H1 (cell line): ENCODE data around the gene SLC34A1. TPM values are rescaled to one million over a fixed set of nuclear protein-coding genes. Genes with fewer than 3 reads are reported as not detected.
"Not testable (repeated sequence)": the region's sequence is repeated elsewhere in the genome, so short reads cannot be mapped to it uniquely, and the experiment has no call there.

Experiments used
- CTCF ChIA-PET: fragments of 300-600 bp; sonication (Branson Sonifier 250); formaldehyde crosslinking; loops from one replicate; lab custom pipeline; 2021; ENCODE audit not compliant: partially characterized antibody; lab: Charles Lee
- POLR2A ChIA-PET: fragments of 300-600 bp; sonication (Branson Sonifier 250); formaldehyde crosslinking; loops from one replicate; lab custom pipeline; 2021; ENCODE audit warnings: inconsistent platforms; ENCODE audit not compliant: partially characterized antibody; lab: Charles Lee
- DNase-seq, 2 experiments: peaks; one replicate each; pipeline versions ENCODE4 v3.0.0 to v3.0.0-alpha.2; 2010 to 2022; ENCODE audit warnings: low spot score in 2 of 2, low read depth in 1 of 2, mixed read lengths in 1 of 2
- FAIRE-seq: peaks from 2 replicates; lab custom pipeline; 2011; peaks lifted over from hg19 to GRCh38; lab: Jason Lieb, UNC
- H2AFZ ChIP-seq: 2 replicates; pipeline ENCODE4 v1.8.1; 2012; ENCODE audit warnings: low read length, inconsistent platforms
- H2AK5ac ChIP-seq: 2 replicates; pipeline ENCODE4 v1.6.1; 2013; ENCODE audit warnings: low read depth, low read length
- H2BK120ac ChIP-seq: replicated peaks from 2 replicates; pipeline ENCODE3; 2013; ENCODE audit warnings: low read depth, low read length, inconsistent platforms
- H2BK12ac ChIP-seq: 2 replicates; pipeline ENCODE4 v1.6.1; 2013; ENCODE audit warnings: low read depth, low read length
- H2BK15ac ChIP-seq: 2 replicates; pipeline ENCODE4 v1.6.1; 2013; ENCODE audit warnings: low read length
- H2BK20ac ChIP-seq: 2 replicates; pipeline ENCODE4 v1.6.1; 2013; ENCODE audit warnings: low read length
- H2BK5ac ChIP-seq: 2 replicates; pipeline ENCODE4 v1.6.1; 2013; ENCODE audit warnings: low read depth, low read length
- H3K14ac ChIP-seq: 2 replicates; pipeline ENCODE4 v1.6.1; 2013; ENCODE audit warnings: inconsistent platforms; ENCODE audit not compliant: insufficient read length
- H3K18ac ChIP-seq: 2 replicates; pipeline ENCODE4 v1.6.1; 2013; ENCODE audit warnings: low read length; ENCODE audit errors: extremely low read depth
- H3K23ac ChIP-seq: 2 replicates; pipeline ENCODE4 v1.6.1; 2013; ENCODE audit warnings: inconsistent platforms; ENCODE audit not compliant: insufficient read length
- H3K23me2 ChIP-seq: 2 replicates; pipeline ENCODE4 v1.6.1; 2013; ENCODE audit warnings: low read depth, low read length
- H3K27ac ChIP-seq: 2 replicates; pipeline ENCODE4 v1.6.1; 2011; ENCODE audit warnings: low read depth, low read length, inconsistent platforms
- H3K27me3 ChIP-seq, 4 experiments: replicated peaks in 1 of 4; 1 replicate in 1 of 4; 2 replicates in 3 of 4; pipeline versions ENCODE4 v1.6.1 to v1.8.1; 2011 to 2013; ENCODE audit warnings: low read length in 3 of 4, mild to moderate bottlenecking in 3 of 4, inconsistent platforms in 2 of 4, mixed read lengths in 2 of 4, moderate library complexity in 1 of 4; ENCODE audit not compliant: control insufficient read depth in 3 of 4, insufficient read depth in 3 of 4; ENCODE audit errors: extremely low read depth in 1 of 4
- H3K36me3 ChIP-seq, 4 experiments: 2 replicates each; pipeline versions ENCODE4 v1.6.1 to v1.8.1; 2011 to 2013; ENCODE audit warnings: mild to moderate bottlenecking in 4 of 4, low read length in 3 of 4, moderate library complexity in 2 of 4, control low read depth in 1 of 4, inconsistent platforms in 1 of 4; ENCODE audit not compliant: insufficient read depth in 4 of 4, control insufficient read depth in 2 of 4
- H3K4ac ChIP-seq: replicated peaks from 2 replicates; pipeline ENCODE3; 2013; ENCODE audit warnings: low read length, low read depth, mixed read lengths, inconsistent platforms; ENCODE audit not compliant: insufficient read length
- H3K4me1 ChIP-seq, 4 experiments: replicated peaks in 1 of 4; 1 replicate in 1 of 4; 2 replicates in 3 of 4; pipeline versions ENCODE4 v1.6.1 to v1.8.1; 2011 to 2013; ENCODE audit warnings: low read length in 3 of 4, inconsistent platforms in 2 of 4, mixed read lengths in 1 of 4; ENCODE audit not compliant: insufficient read depth in 4 of 4, control insufficient read depth in 3 of 4
- H3K4me2 ChIP-seq, 2 experiments: 2 replicates each; pipeline versions ENCODE4 v1.6.1 to v1.8.1; 2011 to 2013; ENCODE audit warnings: low read depth in 2 of 2, low read length in 2 of 2, control low read depth in 1 of 2, inconsistent platforms in 1 of 2, mild to moderate bottlenecking in 1 of 2; ENCODE audit not compliant: insufficient read depth in 1 of 2
- H3K4me3 ChIP-seq, 4 experiments: fragments of 200-600, 300-600 bp in 1 of 4; sonication (generic), shearing (Covaris generic), sonication (Bioruptor Twin) in 1 of 4; 2 replicates each; pipeline versions ENCODE4 v1.5.1 to v1.8.1; 2011 to 2016; ENCODE audit warnings: low read length in 4 of 4, low read depth in 3 of 4, control low read depth in 2 of 4, inconsistent platforms in 2 of 4, mild to moderate bottlenecking in 2 of 4, mixed read lengths in 1 of 4, moderate library complexity in 1 of 4; ENCODE audit not compliant: insufficient read depth in 2 of 4; ENCODE audit errors: extremely low read depth in 1 of 4
- H3K56ac ChIP-seq: replicated peaks from 2 replicates; pipeline ENCODE3; 2013; ENCODE audit warnings: low read depth, mild to moderate bottlenecking, mixed read lengths, low read length, inconsistent platforms; ENCODE audit not compliant: insufficient read length
- H3K79me1 ChIP-seq: 2 replicates; pipeline ENCODE4 v1.6.1; 2013; ENCODE audit warnings: low read depth, low read length, control low read depth
- H3K79me2 ChIP-seq, 2 experiments: 2 replicates each; pipeline versions ENCODE4 v1.6.1 to v1.8.1; 2012 to 2013; ENCODE audit warnings: low read length in 2 of 2, mild to moderate bottlenecking in 2 of 2, inconsistent platforms in 1 of 2; ENCODE audit not compliant: insufficient read depth in 2 of 2, control insufficient read depth in 1 of 2
- H3K9ac ChIP-seq, 4 experiments: replicated peaks in 1 of 4; 1 replicate in 1 of 4; 2 replicates in 3 of 4; pipeline versions ENCODE4 v1.6.1 to v1.8.1; 2011 to 2013; ENCODE audit warnings: low read depth in 3 of 4, low read length in 3 of 4, control low read depth in 2 of 4, mild to moderate bottlenecking in 2 of 4, moderate library complexity in 2 of 4, inconsistent platforms in 1 of 4; ENCODE audit errors: extremely low read depth in 1 of 4
- H3K9me3 ChIP-seq, 2 experiments: 2 replicates each; pipeline versions ENCODE4 v1.6.1 to v1.8.1; 2012 to 2013; ENCODE audit warnings: mild to moderate bottlenecking in 2 of 2, moderate library complexity in 2 of 2, control low read depth in 1 of 2, inconsistent platforms in 1 of 2, low read depth in 1 of 2, low read length in 1 of 2, mixed read lengths in 1 of 2; ENCODE audit not compliant: insufficient read depth in 2 of 2
- H4K20me1 ChIP-seq, 2 experiments: replicated peaks in 1 of 2; 2 replicates each; pipeline versions ENCODE3 to v1.8.1; 2011 to 2013; ENCODE audit warnings: inconsistent platforms in 2 of 2, low read length in 2 of 2, mild to moderate bottlenecking in 1 of 2; ENCODE audit not compliant: insufficient read depth in 2 of 2, control insufficient read depth in 1 of 2
- H4K5ac ChIP-seq: 2 replicates; pipeline ENCODE4 v1.6.1; 2013; ENCODE audit warnings: low read length, low read depth, mixed read lengths, inconsistent platforms; ENCODE audit not compliant: insufficient read length
- H4K8ac ChIP-seq: 2 replicates; pipeline ENCODE4 v1.8.0; 2013; ENCODE audit warnings: mild to moderate bottlenecking, moderate library complexity, low read length, inconsistent platforms; ENCODE audit not compliant: insufficient read depth; ENCODE audit errors: extremely low read depth
- H4K91ac ChIP-seq: replicated peaks from 2 replicates; pipeline ENCODE3; 2013; ENCODE audit warnings: low read length, mixed read lengths, inconsistent platforms; ENCODE audit not compliant: insufficient read length
- BRCA1 ChIP-seq: IDR thresholded peaks from 2 replicates; pipeline ENCODE4 v1.6.1; 2012; ENCODE audit warnings: low read depth, low read length, improper control_type of control experiment
- CHD1 ChIP-seq: IDR thresholded peaks from 2 replicates; pipeline ENCODE4 v1.6.1; 2012; ENCODE audit warnings: low read depth, low read length, improper control_type of control experiment
- WGBS, 2 experiments: shearing (Covaris generic) in 1 of 2; methylation state at CpG; one replicate each; pipeline versions ENCODE4 v1.1.6 to v1.1.7; 2013 to 2015; ENCODE audit warnings: low lambda C conversion rate in 2 of 2, mixed read lengths in 2 of 2, inconsistent platforms in 1 of 2, low coverage in 1 of 2, missing lambda C conversion rate in 1 of 2; ENCODE audit not compliant: insufficient replicate concordance in 2 of 2, insufficient coverage in 1 of 2, insufficient read length in 1 of 2; ENCODE audit errors: extremely low coverage in 1 of 2, missing lambda C conversion rate in 1 of 2; 5-methylcytosine and 5-hydroxymethylcytosine counted together
- polyA plus RNA-seq, 7 experiments: library from polyadenylated mRNA; depleted of rRNA in 3 of 7; stranded (reverse) in 5 of 7; unstranded in 2 of 7; fragments of >200 nt in 5 of 7; fragments of 200-250 nt in 2 of 7; gene quantifications; 1 replicate in 5 of 7; 2 replicates in 1 of 7; 4 replicates in 1 of 7; pipeline versions ENCODE4 v1.2.1 to v1.2.3, GENCODE V29; 2011 to 2013; ENCODE audit warnings: missing spikeins in 2 of 7, mixed read lengths in 2 of 7
- total RNA-seq: library from RNA; stranded (reverse); fragmentation: NEBNext Ultra II Directional; extraction: Animal tissue kit (Norgen Biotek cat#: 25700); gene quantifications from 2 replicates; pipeline ENCODE4 v1.2.1, GENCODE V29; 2021

Gene SLC34A1
- total and polyA plus RNA-seq, 2 of the 8 experiments (the other 6 are each of a cell fraction or from before 2014, with no cell fraction given), result not detected

GRCh38 chr5:177359860-177360259 is 24.4 kb upstream of the SLC34A1 start (continued):
- no peak for TF ChIP-seq CHD1
- no peak for TF ChIP-seq BRCA1

- not testable (repeated sequence) for H2BK5ac ChIP-seq, H2AFZ ChIP-seq, H3K9ac ChIP-seq, H3K4me3 ChIP-seq, H3K27ac ChIP-seq, H3K18ac ChIP-seq, H3K9me3 ChIP-seq, H3K79me2 ChIP-seq, H3K36me3 ChIP-seq, H2BK120ac ChIP-seq, H3K79me1 ChIP-seq, H4K5ac ChIP-seq, H4K8ac ChIP-seq, H3K23ac ChIP-seq, H2BK20ac ChIP-seq, DNase-seq, H3K14ac ChIP-seq, H2AK5ac ChIP-seq, FAIRE-seq, H3K4ac ChIP-seq, H4K20me1 ChIP-seq, H3K4me2 ChIP-seq, H3K56ac ChIP-seq, H3K27me3 ChIP-seq, H3K23me2 ChIP-seq
- ChIA-PET CTCF (interaction anchor here (0.6 to 15.6 kb wide), 9 partner anchors 9 to 96 kb away, joined by 4 to 251 read pairs (median 7); partner anchors contain the start of genes LMAN2, MXD3 and SLC34A1), POLR2A (interaction anchor here (0.9 to 3.1 kb wide), 3 partner anchors 10 to 95 kb away, joined by 3 to 25 read pairs (median 4); partner anchors contain the start of gene LMAN2)
- WGBS, 2 experiments, result 89% methylated on average over 7 of the region's 7 CpGs; no CpG with 5 or more reads in 1 of the 2 experiments
- Histone ChIP-seq H2BK12ac (peak overlapping the region; percentile 60; the same call in 1 of the 2 replicates), H3K4me1 (peaks cover 0 to 15% (median 11%) of the 10 kb centered on the region in 4 experiments; a peak in 6 of 7 replicates), H4K91ac (peak overlapping the region; percentile 15), H2BK15ac (peak overlapping the region; percentile 72; the same call in 1 of the 2 replicates)
These were observed 23.5 kb upstream of the SLC34A1 start for GRCh38 chr5:177360740-177361139.
